Measurements from ENCODE around the gene LYZ.

The LYZ gene

GRCh38 chr12:69331909-69332684 is 16.1 kb upstream of the LYZ start:
- H3K4me3 ChIP-seq (ENCODE audit: low read depth, low read length): no peak overlapping the region
- no peak for DNase-seq (ENCODE audit: low read depth)
- no peak for TF ChIP-seq CTCF (conservative IDR thresholded peaks at IDR 0.05; ENCODE audit: low read depth, low read length)

DNA sequence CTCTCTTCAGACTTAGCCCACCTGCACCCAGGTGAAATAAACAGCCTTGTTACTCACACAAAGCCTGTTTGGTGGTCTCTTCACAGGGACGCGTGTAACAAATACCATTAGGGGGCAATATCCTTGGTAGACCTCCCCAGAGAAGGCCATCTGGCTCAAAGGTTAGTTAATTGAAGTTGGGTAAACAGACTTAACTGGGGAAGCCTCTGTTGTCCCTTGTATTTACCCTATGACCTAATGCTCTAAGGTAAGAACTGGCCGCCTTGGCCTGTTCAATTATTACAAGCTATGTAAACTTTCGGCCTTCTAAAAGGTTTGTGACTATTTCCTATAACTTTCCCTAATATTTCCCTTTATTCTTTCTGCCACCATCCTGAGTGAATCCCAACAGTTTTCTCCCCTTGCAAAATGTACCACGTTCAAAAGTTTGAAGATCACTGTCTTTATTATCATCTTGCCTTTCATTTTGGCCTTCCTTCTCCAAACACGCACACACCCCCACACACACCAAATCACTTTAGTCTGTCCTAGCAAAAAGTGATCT is 15.3 kb upstream of the LYZ start:
- no peak overlapping the region for H3K4me3 ChIP-seq (ENCODE audit: low read depth, low read length)
- TF ChIP-seq CTCF (conservative IDR thresholded peaks at IDR 0.05; ENCODE audit: low read depth, low read length): no peak

DNA sequence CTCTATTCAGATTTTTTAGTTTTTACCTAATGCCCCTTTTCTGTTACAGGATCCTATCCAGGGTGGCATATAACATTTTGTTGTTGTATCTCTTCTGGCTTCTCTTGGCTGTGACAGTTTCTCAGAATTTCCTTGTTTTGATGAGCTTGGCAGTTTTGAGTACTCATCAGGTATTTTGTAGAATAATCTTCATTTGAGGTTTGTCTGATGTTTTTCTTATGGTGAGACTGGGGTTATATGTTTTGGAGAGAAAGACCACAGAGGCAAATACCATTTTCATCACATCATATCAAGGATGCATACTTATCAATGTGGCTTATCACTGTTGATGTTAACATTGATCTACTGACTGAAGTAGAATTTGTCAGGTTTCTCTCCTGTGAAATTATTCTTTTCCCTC is 14.0 kb upstream of the LYZ start:
- no peak for DNase-seq (ENCODE audit: low read depth)
- no peak overlapping the region for H3K4me3 ChIP-seq (ENCODE audit: low read depth, low read length)
- TF ChIP-seq CTCF (conservative IDR thresholded peaks at IDR 0.05; ENCODE audit: low read depth, low read length): no peak

More for the DNA sequence above, 15.3 kb upstream of the LYZ start:
- no peak for DNase-seq (ENCODE audit: low read depth)

- H3K4me3 ChIP-seq (ENCODE audit: low read depth, low read length): no peak overlapping the region
- TF ChIP-seq CTCF (conservative IDR thresholded peaks at IDR 0.05; ENCODE audit: low read depth, low read length): no peak
- DNase-seq (ENCODE audit: low read depth): no peak
These were observed 10.7 kb upstream of the LYZ start for GRCh38 chr12:69337311-69338090.

DNA sequence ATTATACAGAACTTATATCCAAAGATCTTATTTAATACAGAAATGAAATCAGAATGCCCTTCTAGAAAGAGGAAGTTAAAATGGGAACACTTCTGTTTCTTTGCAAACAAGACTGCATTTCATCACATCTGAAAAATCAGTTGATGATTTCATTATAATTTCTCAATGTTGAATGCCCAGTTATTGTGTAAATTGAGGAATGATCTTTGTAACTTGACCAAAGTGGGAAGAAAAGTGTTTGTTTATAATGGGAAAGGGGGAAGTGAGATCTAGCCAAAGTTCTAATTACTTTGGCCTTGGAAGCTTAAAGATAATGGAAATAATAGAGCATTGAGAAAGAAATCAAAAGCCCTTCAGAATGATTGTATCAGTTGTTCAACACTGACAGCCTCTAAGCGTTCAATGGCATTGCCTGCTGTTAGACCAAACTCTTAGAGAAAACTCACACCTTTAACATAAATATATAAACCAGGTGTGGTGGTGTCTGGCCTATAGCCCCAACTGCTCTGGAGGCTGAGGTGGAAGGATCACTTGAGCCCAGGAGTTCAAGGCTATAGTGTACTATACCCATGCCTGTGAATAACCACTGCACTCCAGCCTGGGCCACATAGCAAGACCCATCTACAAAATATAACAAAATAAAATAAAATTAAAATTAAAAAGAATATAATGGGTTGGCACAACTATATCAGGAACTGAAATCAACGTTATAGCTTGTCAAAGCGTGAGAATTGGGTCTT is 9.9 kb upstream of the LYZ start:
- H3K4me3 ChIP-seq (ENCODE audit: low read depth, low read length): no peak overlapping the region
- no peak for TF ChIP-seq CTCF (conservative IDR thresholded peaks at IDR 0.05; ENCODE audit: low read depth, low read length)
- no peak for DNase-seq (ENCODE audit: low read depth)

DNA sequence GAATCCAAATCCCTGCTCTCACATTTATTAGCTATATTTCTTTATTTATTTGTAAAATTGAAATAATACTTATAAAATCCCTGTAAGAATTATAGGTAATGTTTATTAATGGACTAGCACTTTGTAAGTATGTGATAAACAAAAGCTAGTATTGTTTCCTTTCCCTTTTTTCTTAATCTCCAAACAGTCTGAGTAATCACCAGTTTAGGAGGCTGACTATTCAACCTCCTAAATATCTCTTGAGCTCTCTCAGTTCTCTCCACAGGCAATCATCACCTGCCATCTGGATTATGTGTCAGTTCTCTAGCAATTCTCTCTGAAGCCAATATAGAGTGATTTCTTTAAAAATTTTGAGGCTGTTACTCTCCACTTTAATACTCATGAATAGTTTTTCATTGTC is 9.2 kb upstream of the LYZ start:
- DNase-seq (ENCODE audit: low read depth): no peak
- H3K4me3 ChIP-seq (ENCODE audit: low read depth, low read length): no peak overlapping the region
- TF ChIP-seq CTCF (conservative IDR thresholded peaks at IDR 0.05; ENCODE audit: low read depth, low read length): no peak
